ENCODE results near the gene EPG5.

- TF ChIP-seq POLR2AphosphoS5 (IDR thresholded peaks at IDR 0.05; ENCODE audit: control insufficient read depth, insufficient read depth, low read depth, low read length) (no peak), SMC3 (conservative IDR thresholded peaks at IDR 0.05; ENCODE audit: insufficient read depth, low read depth, low read length) (no peak), MAX (CRISPR knock-in tag; IDR thresholded peaks at IDR 0.05) (no peak), MXD1 (CRISPR knock-in tag; IDR thresholded peaks at IDR 0.05; ENCODE audit: borderline replicate concordance, poor library complexity, severe bottlenecking) (no peak), CTCF (IDR thresholded peaks at IDR 0.05 in 2 of 3, conservative IDR thresholded peaks at IDR 0.05 in 1 of 3; ENCODE audit: insufficient read depth in 2 of 3, low read depth in 1 of 3, low read length in 3 of 3) (no peak), ZFX (CRISPR knock-in tag; IDR thresholded peaks at IDR 0.05) (no peak), SMAD1 (IDR thresholded peaks at IDR 0.05; ENCODE audit: low read depth, low read length, partially characterized antibody) (no peak), ZNF263 (CRISPR knock-in tag; IDR thresholded peaks at IDR 0.05; ENCODE audit: borderline replicate concordance) (no peak), HDAC2 (IDR thresholded peaks at IDR 0.05) (no peak), ZBTB1 (CRISPR knock-in tag; IDR thresholded peaks at IDR 0.05; ENCODE audit: borderline replicate concordance, low read depth) (no peak), POLR2A (conservative IDR thresholded peaks at IDR 0.05) (no peak), MAFK (IDR thresholded peaks at IDR 0.05; ENCODE audit: low read length) (no peak), HNRNPK (IDR thresholded peaks at IDR 0.05; ENCODE audit: low read depth, low read length, poor library complexity, severe bottlenecking) (no peak)
These were observed 92.5 kb downstream of the EPG5 start for GRCh38 chr18:45874491-45875184.
